H1 (cell line): Measurements from ENCODE around the gene CAPZB.

Experiments used
- CTCF ChIP-seq, 3 experiments: IDR thresholded peaks; 1 replicate in 2 of 3; 2 replicates in 1 of 3; pipeline versions ENCODE4 v1.5.1 to v1.6.1; 2011; ENCODE audit warnings: low read length in 3 of 3, mild to moderate bottlenecking in 3 of 3, inconsistent platforms in 2 of 3, low read depth in 1 of 3, moderate library complexity in 1 of 3; ENCODE audit not compliant: insufficient read depth in 1 of 3; ENCODE audit errors: control extremely low read depth in 1 of 3
- GABPA ChIP-seq: IDR thresholded peaks from 2 replicates; pipeline ENCODE4 v1.6.1; 2011; ENCODE audit warnings: mild to moderate bottlenecking, low read length, moderate library complexity, borderline replicate concordance; ENCODE audit not compliant: insufficient read depth
- JUN ChIP-seq: IDR thresholded peaks from 2 replicates; pipeline ENCODE4 v1.6.1; 2011; ENCODE audit warnings: low read depth, mild to moderate bottlenecking, improper control_type of control experiment, low read length
- POLR2A ChIP-seq, 2 experiments: IDR thresholded peaks; 1 replicate in 1 of 2; 2 replicates in 1 of 2; pipeline ENCODE4 v1.6.1; 2011; ENCODE audit warnings: low read depth in 2 of 2, low read length in 2 of 2, mild to moderate bottlenecking in 2 of 2; ENCODE audit errors: control extremely low read depth in 1 of 2
- POU5F1 ChIP-seq: IDR thresholded peaks from 2 replicates; pipeline ENCODE4 v1.6.1; 2011; ENCODE audit warnings: low read depth, mild to moderate bottlenecking, low read length, moderate library complexity

- no peak for TF ChIP-seq JUN
- TF ChIP-seq POLR2A (IDR thresholded peaks at IDR 0.05; ENCODE audit: control extremely low read depth in 1 of 2, low read depth in 2 of 2, low read length in 2 of 2), result no peak
- no peak for TF ChIP-seq CTCF (IDR thresholded peaks at IDR 0.05; ENCODE audit: control extremely low read depth in 1 of 3, insufficient read depth in 1 of 3, low read depth in 1 of 3, low read length in 3 of 3)
- no peak for TF ChIP-seq GABPA
- TF ChIP-seq POU5F1, result no peak
Measured at GRCh38 chr1:19480282-19480681, 5.1 kb downstream of the CAPZB start.
